T-cell (primary cell): ENCODE measurements around the gene CHD2. TPM values are rescaled to one million over a fixed set of nuclear protein-coding genes. Genes with fewer than 3 reads are reported as not detected.
A peak's percentile ranks its signal among the peaks of the same experiment; 100 is the strongest.

ENCODE experiments used
- ATAC-seq, 4 experiments: fragments of 200-7000 bp in 3 of 4; fragments of 150-1000 bp in 1 of 4; cut with Tn5 transposase; replicated peaks in 1 of 4; 1 replicate in 3 of 4; 2 replicates in 1 of 4; pipeline ENCODE4 v1.10.0; 2021; ENCODE audit warnings: moderate library complexity in 3 of 4, mild to moderate bottlenecking in 2 of 4, moderate number of reproducible peaks in 1 of 4
- CTCF ChIA-PET, 2 donors: fragments of 300-600 bp; sonication (Branson Sonifier 250); formaldehyde crosslinking; loops; one replicate each; lab custom pipeline; 2022; ENCODE audit warnings: antibody characterized with exemption in 2 of 2; lab: Charles Lee
- POLR2A ChIA-PET, 2 donors: fragments of 300-600 bp; sonication (Branson Sonifier 250); formaldehyde crosslinking; loops; one replicate each; lab custom pipeline; 2022; ENCODE audit warnings: antibody characterized with exemption in 2 of 2; lab: Charles Lee
- DNase-seq, 35 experiments: peaks; one replicate each; pipeline versions ENCODE4 v3.0.0 to v3.0.0-alpha.2; 2013 to 2023
- H3K27ac ChIP-seq: one replicate; pipeline ENCODE4 v1.5.1; 2013; ENCODE audit warnings: low read length
- H3K27me3 ChIP-seq, 2 experiments: replicated peaks in 1 of 2; 1 replicate in 1 of 2; 2 replicates in 1 of 2; pipeline versions ENCODE4 v1.6.1 to v1.7.0; 2013; ENCODE audit warnings: low read length in 1 of 2, mixed read lengths in 1 of 2; ENCODE audit not compliant: control insufficient read depth in 2 of 2, insufficient read depth in 2 of 2; ENCODE audit errors: extremely low read depth in 1 of 2
- H3K36me3 ChIP-seq, 2 donors: 1 replicate in 1 of 2; 2 replicates in 1 of 2; pipeline versions ENCODE4 v1.6.1 to v1.7.0; 2013; ENCODE audit warnings: low read length in 1 of 2; ENCODE audit not compliant: control insufficient read depth in 2 of 2, insufficient read depth in 1 of 2; ENCODE audit errors: extremely low read depth in 1 of 2
- H3K4me1 ChIP-seq, 2 experiments: 1 replicate in 1 of 2; 2 replicates in 1 of 2; pipeline versions ENCODE4 v1.6.1 to v1.7.0; 2013; ENCODE audit warnings: low read length in 2 of 2, mixed read lengths in 1 of 2; ENCODE audit not compliant: insufficient read depth in 2 of 2, control insufficient read depth in 1 of 2; ENCODE audit errors: extremely low read depth in 1 of 2
- H3K4me3 ChIP-seq, 2 donors: 1 replicate in 1 of 2; 2 replicates in 1 of 2; pipeline versions ENCODE4 v1.5.1 to v1.7.0; 2013; ENCODE audit warnings: mild to moderate bottlenecking in 2 of 2, low read length in 1 of 2, moderate library complexity in 1 of 2; ENCODE audit not compliant: control insufficient read depth in 1 of 2; ENCODE audit errors: extremely low read depth in 1 of 2
- H3K9me3 ChIP-seq: 2 replicates; pipeline ENCODE4 v1.7.0; 2013
- H3K27ac Mint-ChIP-seq, 2 donors: one replicate each; pipeline ENCODE4 v1.8.0; 2020 to 2021; ENCODE audit warnings: mild to moderate bottlenecking in 2 of 2, mixed read lengths in 2 of 2
- H3K27me3 Mint-ChIP-seq, 2 donors: one replicate each; pipeline ENCODE4 v1.8.0; 2021 to 2022; ENCODE audit warnings: mixed read lengths in 2 of 2
- H3K36me3 Mint-ChIP-seq: one replicate; pipeline ENCODE4 v1.8.0; 2021; ENCODE audit warnings: mixed read lengths
- H3K4me1 Mint-ChIP-seq, 3 donors: one replicate each; pipeline ENCODE4 v1.8.0; 2020 to 2022; ENCODE audit warnings: mixed read lengths in 3 of 3, mild to moderate bottlenecking in 1 of 3
- H3K4me3 Mint-ChIP-seq, 3 donors: one replicate each; pipeline ENCODE4 v1.8.0; 2020 to 2022; ENCODE audit warnings: mild to moderate bottlenecking in 3 of 3, mixed read lengths in 3 of 3, moderate library complexity in 3 of 3
- H3K9me3 Mint-ChIP-seq, 3 donors: one replicate each; pipeline ENCODE4 v1.8.0; 2020 to 2022; ENCODE audit warnings: mixed read lengths in 3 of 3
- WGBS: methylation state at CpG from one replicate; pipeline ENCODE4 v1.1.5; 2013; ENCODE audit warnings: missing lambda C conversion rate; ENCODE audit not compliant: insufficient coverage; 5-methylcytosine and 5-hydroxymethylcytosine counted together
- total RNA-seq, 35 experiments: library from RNA in 6 of 35; stranded (reverse) in 6 of 35; fragments of 120-200 nt in 1 of 35; gene quantifications; one replicate each; pipeline versions ENCODE4 v1.2.1 to v1.2.4 and lab custom pipeline; 2013 to 2026

The CHD2 gene
- total RNA-seq, 5 donors from 2014 or later (not counting 1 experiment from before 2014, with no cell fraction given): 231 to 506 (median 266) TPM

DNA sequence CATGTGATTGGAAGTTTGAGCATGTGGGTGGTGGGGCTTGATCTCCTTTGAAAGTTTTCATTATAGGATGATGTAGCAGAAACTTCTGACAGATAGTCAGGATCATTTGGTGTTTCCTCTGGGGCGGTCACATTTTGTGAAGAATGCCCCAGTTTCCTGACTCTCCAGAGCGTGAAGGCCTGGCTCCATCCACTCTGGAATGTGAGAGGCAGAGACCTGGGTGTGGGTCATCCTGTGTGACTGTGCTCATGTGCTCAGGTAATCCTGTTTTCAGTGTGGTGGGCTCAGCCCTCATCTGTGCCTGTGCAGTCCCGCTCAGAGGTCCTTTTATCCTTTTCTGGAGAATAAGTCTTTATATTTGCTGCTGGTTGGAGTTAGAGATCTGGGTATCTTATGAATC lies 107.9 kb downstream of the CHD2 start:
- Mint-ChIP-seq H3K36me3 (peaks cover 76% of the 10 kb centered on the region), H3K4me3 (no peak overlapping the region), H3K9me3 (no peaks in the 10 kb centered on the region), H3K27me3 (no peaks in the 10 kb centered on the region), H3K4me1 (peaks cover 3 to 6% (median 5%) of the 10 kb centered on the region in 3 donors), H3K27ac (peak overlapping the region in 1 of 2 donors; percentile 18)
- Histone ChIP-seq H3K27me3 (no peaks in the 10 kb centered on the region), H3K4me3 (no peak overlapping the region), H3K9me3 (no peaks in the 10 kb centered on the region), H3K36me3 (peaks cover 11 to 90% of the 10 kb centered on the region in 2 donors), H3K4me1 (no peaks in the 10 kb centered on the region), H3K27ac (no peak overlapping the region)
- DNase-seq (no peak), ATAC-seq (no peak)
- CTCF ChIA-PET: no interaction called here
- WGBS: 69% methylated on average over 2 of the region's 3 CpGs
- POLR2A ChIA-PET: no interaction called here

- Mint-ChIP-seq H3K4me3 (no peak overlapping the region), H3K36me3 (peaks cover 74% of the 10 kb centered on the region)
These were observed 112.7 kb downstream of the CHD2 start for GRCh38 chr15:93012786-93013185.

GRCh38 chr15:93017526-93017925 lies 117.4 kb downstream of the CHD2 start:
- Mint-ChIP-seq H3K4me3 (no peak overlapping the region), H3K4me1 (peaks cover 40 to 56% (median 50%) of the 10 kb centered on the region in 3 donors), H3K36me3 (peaks cover 82% of the 10 kb centered on the region), H3K27ac (peak overlapping the region; percentile 57 to 60), H3K27me3 (no peaks in the 10 kb centered on the region), H3K9me3 (no peaks in the 10 kb centered on the region)
- H3K27me3 ChIP-seq: no peaks in the 10 kb centered on the region
- CTCF ChIA-PET: interaction anchor here in 1 of 2 donors (0.6 to 0.7 kb wide), 3 partner anchors 82 to 920 kb away, joined by 3 to 6 read pairs (median 3); no protein-coding TSS in a partner anchor
- peaks cover 10 to 96% of the 10 kb centered on the region in 2 donors for H3K36me3 ChIP-seq
- no CpG with 5 or more reads among the region's 6 CpGs for WGBS
- no peaks in the 10 kb centered on the region for H3K9me3 ChIP-seq
- DNase-seq (no peak), ATAC-seq (no peak)
- H3K4me1 ChIP-seq: peaks cover 2% of the 10 kb centered on the region in 2 experiments
- no peak overlapping the region for H3K4me3 ChIP-seq
- POLR2A ChIA-PET: interaction anchor here in 1 of 2 donors (0.6 kb wide), 1 partner anchor 67 kb away, joined by 3 read pairs; no protein-coding TSS in a partner anchor
- no peak overlapping the region for H3K27ac ChIP-seq

More at GRCh38 chr15:93012786-93013185, 112.7 kb downstream of the CHD2 start:
- H3K4me1 Mint-ChIP-seq: peaks cover 5 to 12% (median 11%) of the 10 kb centered on the region in 3 donors
- DNase-seq (no peak), ATAC-seq (no peak)
- H3K27ac Mint-ChIP-seq: peak overlapping the region; percentile 17 to 57
- H3K27me3 Mint-ChIP-seq: no peaks in the 10 kb centered on the region
- Histone ChIP-seq H3K36me3 (peaks cover 4 to 95% of the 10 kb centered on the region in 2 donors), H3K27ac (no peak overlapping the region), H3K4me3 (no peak overlapping the region), H3K27me3 (no peaks in the 10 kb centered on the region), H3K9me3 (no peaks in the 10 kb centered on the region), H3K4me1 (no peaks in the 10 kb centered on the region)
- WGBS: no CpG with 5 or more reads among the region's 1 CpG
- POLR2A ChIA-PET: no interaction called here
- CTCF ChIA-PET: no interaction called here
- no peaks in the 10 kb centered on the region for H3K9me3 Mint-ChIP-seq

GRCh38 chr15:93018574-93018973 lies 118.5 kb downstream of the CHD2 start:
- H3K9me3 Mint-ChIP-seq: no peaks in the 10 kb centered on the region
- no peaks in the 10 kb centered on the region for H3K27me3 Mint-ChIP-seq
- no peak for DNase-seq
- POLR2A ChIA-PET: interaction anchor here (0.6 kb wide), 2 partner anchors 18 to 888 kb away, joined by 5 to 9 read pairs; no protein-coding TSS in a partner anchor
- H3K27ac Mint-ChIP-seq: peak overlapping the region; percentile 60 to 81
- peaks cover 51 to 65% (median 60%) of the 10 kb centered on the region in 3 donors for H3K4me1 Mint-ChIP-seq
- CTCF ChIA-PET: no interaction called here
- Histone ChIP-seq H3K9me3 (no peaks in the 10 kb centered on the region), H3K36me3 (peaks cover 12 to 96% of the 10 kb centered on the region in 2 donors), H3K27ac (no peak overlapping the region), H3K27me3 (no peaks in the 10 kb centered on the region), H3K4me1 (peaks cover 2% of the 10 kb centered on the region in 2 experiments), H3K4me3 (no peak overlapping the region)
- WGBS: 93% methylated on average over 4 of the region's 4 CpGs
- ATAC-seq: no peak
- H3K4me3 Mint-ChIP-seq: no peak overlapping the region
- H3K36me3 Mint-ChIP-seq: peaks cover 82% of the 10 kb centered on the region

- ChIA-PET POLR2A (no interaction called here), CTCF (no interaction called here)
- Histone ChIP-seq H3K27ac (no peak overlapping the region), H3K4me3 (no peak overlapping the region), H3K9me3 (no peaks in the 10 kb centered on the region), H3K36me3 (peaks cover 12 to 97% of the 10 kb centered on the region in 2 donors), H3K27me3 (no peaks in the 10 kb centered on the region), H3K4me1 (peaks cover 2% of the 10 kb centered on the region in 2 experiments)
- H3K27me3 Mint-ChIP-seq: no peaks in the 10 kb centered on the region
- peaks cover 56 to 70% (median 65%) of the 10 kb centered on the region in 3 donors for H3K4me1 Mint-ChIP-seq
- H3K4me3 Mint-ChIP-seq: no peak overlapping the region
- WGBS: 75% methylated on average over 4 of the region's 7 CpGs
- ATAC-seq (no peak), DNase-seq (no peak)
- H3K9me3 Mint-ChIP-seq: no peaks in the 10 kb centered on the region
- H3K27ac Mint-ChIP-seq: peak overlapping the region; percentile 60 to 81
- H3K36me3 Mint-ChIP-seq: peaks cover 85% of the 10 kb centered on the region
These were observed 119.0 kb downstream of the CHD2 start for GRCh38 chr15:93019090-93019489.

DNA sequence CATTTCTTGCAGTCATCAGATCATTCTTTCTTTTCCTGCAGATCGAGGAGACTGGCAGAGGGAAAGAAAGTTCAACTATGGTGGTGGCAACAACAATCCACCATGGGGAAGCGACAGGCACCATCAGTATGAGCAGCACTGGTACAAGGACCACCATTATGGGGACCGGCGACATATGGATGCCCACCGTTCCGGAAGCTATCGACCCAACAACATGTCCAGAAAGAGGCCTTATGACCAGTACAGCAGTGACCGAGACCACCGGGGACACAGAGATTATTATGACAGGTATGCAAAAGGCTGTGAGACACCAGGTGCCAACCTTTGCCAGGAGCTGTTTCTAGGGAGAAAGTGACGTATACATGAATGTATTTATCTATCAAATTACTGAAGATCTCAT lies 119.8 kb downstream of the CHD2 start:
- ChIA-PET POLR2A (interaction anchor here in 1 of 2 donors (0.6 kb wide), 1 partner anchor 90 kb away, joined by 4 read pairs; no protein-coding TSS in a partner anchor), CTCF (interaction anchor here in 1 of 2 donors (1.2 kb wide), 1 partner anchor 1100 kb away, joined by 4 read pairs; no protein-coding TSS in a partner anchor)
- no peak for DNase-seq
- Histone ChIP-seq H3K9me3 (no peaks in the 10 kb centered on the region), H3K4me3 (no peak overlapping the region), H3K27me3 (no peaks in the 10 kb centered on the region), H3K27ac (no peak overlapping the region), H3K36me3 (peaks cover 20 to 97% of the 10 kb centered on the region in 2 donors), H3K4me1 (peaks cover 2 to 10% of the 10 kb centered on the region in 2 experiments)
- peaks cover 65 to 79% (median 73%) of the 10 kb centered on the region in 3 donors for H3K4me1 Mint-ChIP-seq
- peak overlapping the region; percentile 81 to 87 for H3K27ac Mint-ChIP-seq
- no peak overlapping the region for H3K4me3 Mint-ChIP-seq
- no peaks in the 10 kb centered on the region for H3K9me3 Mint-ChIP-seq
- ATAC-seq: no peak
- H3K27me3 Mint-ChIP-seq: no peaks in the 10 kb centered on the region
- peaks cover 85% of the 10 kb centered on the region for H3K36me3 Mint-ChIP-seq
- WGBS: 100% methylated on average over 2 of the region's 10 CpGs
